K562 (cell line): ENCODE measurements around the gene KCNAB2. TPM values are rescaled to one million over a fixed set of nuclear protein-coding genes. Genes with fewer than 3 reads are reported as not detected.

Experiments
- ATAC-seq: fragments of 200-7000 bp; cut with Tn5 transposase; 3 replicates; pipeline ENCODE4 v1.9.1; 2020; ENCODE audit warnings: moderate library complexity
- BruUV-seq: library from RNA; stranded (reverse); fragments of 400-500 nt; replicated peaks from 2 replicates; lab custom pipeline; 2021; lab: Mats Ljungman, UMichigan
- CTCF ChIA-PET: fragments of 300-600 bp; formaldehyde crosslinking; extraction: SDS; loops from one replicate; lab custom pipeline; 2021; ENCODE audit warnings: low intra/inter-chr PET ratio; lab: Yijun Ruan, JAX
- POLR2A ChIA-PET: fragments of 300-600, 350-650 bp; sonication (Branson Sonifier 250); formaldehyde crosslinking; extraction: SDS; loops from one replicate; lab custom pipeline; 2021; ENCODE audit warnings: antibody characterized with exemption, inconsistent platforms; lab: Yijun Ruan, JAX
- DNase-seq, 4 experiments: peaks; one replicate each; pipeline versions ENCODE4 v3.0.0 to v3.0.0-alpha.2; 2011 to 2018; ENCODE audit warnings: low spot score in 3 of 4, mixed read lengths in 3 of 4; ENCODE audit errors: extremely low read depth in 1 of 4
- FAIRE-seq: peaks from 2 replicates; lab custom pipeline; 2011; peaks lifted over from hg19 to GRCh38; lab: Jason Lieb, UNC
- H2AFZ ChIP-seq: 2 replicates; pipeline ENCODE4 v1.6.0; 2011; ENCODE audit warnings: low read depth, low read length, control low read depth, inconsistent platforms
- H3K27ac ChIP-seq: fragments of 200-600 bp; 3 replicates; pipeline ENCODE4 v1.8.0; 2011; ENCODE audit warnings: low read depth, mild to moderate bottlenecking, control low read depth, inconsistent platforms, low read length, moderate library complexity, mixed read lengths; ENCODE audit errors: extremely low read depth
- H3K27me3 ChIP-seq, 2 experiments: fragments of 300-600 bp in 1 of 2; 2 replicates in 1 of 2; 3 replicates in 1 of 2; pipeline versions ENCODE4 v1.6.0 to v1.8.0; 2011; ENCODE audit warnings: inconsistent platforms in 2 of 2, low read length in 2 of 2, mild to moderate bottlenecking in 1 of 2, mixed read lengths in 1 of 2, moderate library complexity in 1 of 2; ENCODE audit not compliant: control insufficient read depth in 2 of 2, insufficient read depth in 2 of 2
- H3K36me3 ChIP-seq: fragments of 300-600 bp; 3 replicates; pipeline ENCODE4 v1.8.0; 2011; ENCODE audit warnings: mild to moderate bottlenecking, low read length, inconsistent platforms; ENCODE audit not compliant: control insufficient read depth, insufficient read depth
- H3K4me1 ChIP-seq, 2 experiments: fragments of 200-600 bp in 1 of 2; replicated peaks in 1 of 2; 2 replicates in 1 of 2; 3 replicates in 1 of 2; pipeline versions ENCODE4 v1.5.1 to v1.8.0; 2011; ENCODE audit warnings: inconsistent platforms in 2 of 2, low read length in 2 of 2, mild to moderate bottlenecking in 1 of 2, mixed read lengths in 1 of 2, moderate library complexity in 1 of 2; ENCODE audit not compliant: control insufficient read depth in 2 of 2, insufficient read depth in 2 of 2
- H3K4me2 ChIP-seq: 2 replicates; pipeline ENCODE4 v1.6.1; 2011; ENCODE audit warnings: low read length, control low read depth, inconsistent platforms, mixed read lengths; ENCODE audit not compliant: insufficient read depth
- H3K4me3 ChIP-seq: fragments of 200-600 bp; sonication (generic), shearing (Covaris generic); 2 replicates; pipeline ENCODE4 v1.5.1; 2016; ENCODE audit warnings: control low read depth, inconsistent platforms
- H3K79me2 ChIP-seq: fragments of 200-600 bp; 3 replicates; pipeline ENCODE4 v1.8.0; 2011; ENCODE audit warnings: low read length, inconsistent platforms; ENCODE audit not compliant: control insufficient read depth, insufficient read depth
- H3K9ac ChIP-seq, 2 experiments: 2 replicates each; pipeline versions ENCODE4 v1.6.0 to v1.6.1; 2011; ENCODE audit warnings: low read depth in 2 of 2, low read length in 2 of 2, control low read depth in 1 of 2, inconsistent platforms in 1 of 2, mild to moderate bottlenecking in 1 of 2, mixed read lengths in 1 of 2; ENCODE audit not compliant: insufficient read depth in 1 of 2
- H3K9me1 ChIP-seq: one replicate; pipeline ENCODE4 v1.6.0; 2011; ENCODE audit warnings: inconsistent platforms, mild to moderate bottlenecking, low read length, moderate library complexity; ENCODE audit not compliant: control insufficient read depth, insufficient read depth
- H3K9me3 ChIP-seq: replicated peaks from 2 replicates; pipeline ENCODE4 v1.5.1; 2011; ENCODE audit warnings: low read depth, low read length, inconsistent platforms; ENCODE audit not compliant: control insufficient read depth, insufficient read depth
- H4K20me1 ChIP-seq: replicated peaks from 2 replicates; pipeline ENCODE4 v1.6.1; 2011; ENCODE audit warnings: low read length, inconsistent platforms, mixed read lengths; ENCODE audit not compliant: control insufficient read depth, insufficient read depth
- ARID2 ChIP-seq: fragments of 450-650 bp; IDR thresholded peaks from 2 replicates; pipeline ENCODE4 v1.6.1; 2017; ENCODE audit warnings: antibody characterized with exemption, mild to moderate bottlenecking
- CREM ChIP-seq: IDR thresholded peaks from 2 replicates; pipeline ENCODE4 v1.6.1; 2014; ENCODE audit warnings: antibody characterized with exemption, low read depth
- EWSR1 ChIP-seq: fragments of 450-650 bp; IDR thresholded peaks from 2 replicates; pipeline ENCODE4 v1.6.1; 2018; ENCODE audit warnings: borderline replicate concordance, mild to moderate bottlenecking, low read depth, moderate library complexity; ENCODE audit not compliant: partially characterized antibody
- HDAC3 ChIP-seq: fragments of 450-650 bp; IDR thresholded peaks from 2 replicates; pipeline ENCODE4 v1.6.1; 2018; ENCODE audit warnings: borderline replicate concordance, mild to moderate bottlenecking, moderate library complexity; ENCODE audit not compliant: partially characterized antibody
- MAFG ChIP-seq: fragments of 450-650 bp; conservative IDR thresholded peaks from 2 replicates; pipeline ENCODE4 v1.6.1; 2016; ENCODE audit warnings: missing genetic modification characterization, missing compliant biosample characterization
- ZBTB11 ChIP-seq, 3 experiments: fragments of 200-800 bp in 1 of 3; fragments of 250-450 bp in 1 of 3; fragments of 450-650 bp in 1 of 3; sonication (Bioruptor Pico) in 1 of 3; sonication (Bioruptor generic) in 1 of 3; formaldehyde crosslinking in 1 of 3; IDR thresholded peaks; 2 replicates each; pipeline versions ENCODE4 v1.6.1 to v1.8.0; 2016 to 2022; ENCODE audit warnings: mild to moderate bottlenecking in 2 of 3, missing genetic modification characterization in 2 of 3, missing compliant biosample characterization in 1 of 3, moderate library complexity in 1 of 3
- ZNF318 ChIP-seq, 2 experiments: fragments of 450-650 bp; IDR thresholded peaks; 2 replicates each; pipeline ENCODE4 v1.6.1; 2016; ENCODE audit warnings: mild to moderate bottlenecking in 2 of 2, borderline replicate concordance in 1 of 2, low read depth in 1 of 2, moderate library complexity in 1 of 2
- ZNF449 ChIP-seq: fragments of 250-450 bp; sonication (Bioruptor Pico); IDR thresholded peaks from 2 replicates; pipeline ENCODE4 v1.8.0; 2022; ENCODE audit warnings: moderate library complexity, mild to moderate bottlenecking, inconsistent platforms
- WGBS: fragments of 100-300 bp; shearing (Covaris generic); methylation state at CpG from one replicate; pipeline ENCODE4 v1.1.6; 2016; ENCODE audit warnings: low coverage, mixed read lengths; ENCODE audit not compliant: insufficient coverage; ENCODE audit errors: missing lambda C conversion rate; 5-methylcytosine and 5-hydroxymethylcytosine counted together
- in situ Hi-C: fragments of 300-500 bp; cut with MboI; formaldehyde crosslinking; loops from 4 replicates; pipeline ENCODE4 v1.15.0; 2018; ENCODE audit warnings: inconsistent platforms, mixed read lengths
- intact Hi-C: fragments of 100-400 bp; cut with micrococcal nuclease; formaldehyde crosslinking; loops from 2 replicates; pipeline ENCODE4 v1.14.2; 2022
- polyA plus RNA-seq, 8 experiments: library from polyadenylated mRNA; depleted of rRNA in 4 of 8; stranded (reverse) in 5 of 8; unstranded in 3 of 8; fragments of >200 nt; fragmentation: Nextera tagmentation in 2 of 8; fragmentation: Illumina TruSeq in 1 of 8; extraction: Ambion mirVana in 2 of 8; extraction: Trizol in 1 of 8; gene quantifications; 2 replicates each; pipeline versions ENCODE4 v1.2.1 to v1.2.3, GENCODE V29; 2011 to 2014; ENCODE audit warnings: inconsistent platforms in 1 of 8, missing spikeins in 1 of 8
- total RNA-seq, 7 experiments: library from RNA; depleted of rRNA in 6 of 7; stranded (reverse); fragments of >200 nt in 6 of 7; fragmentation: Illumina TruSeq in 2 of 7; extraction: Trizol in 2 of 7; gene quantifications; 2 replicates each; pipeline versions ENCODE4 v1.2.1 to v1.2.3, GENCODE V29; 2011 to 2021; ENCODE audit warnings: low replicate concordance in 1 of 7

KCNAB2 gene
- total and polyA plus RNA-seq, 9 of the 15 experiments (the other 6 are each of a cell fraction or from before 2014, with no cell fraction given), result 1.8 to 15.8 (median 7.1) TPM

- in situ Hi-C loops (no loop called here), intact Hi-C loops (no loop called here)
- H3K27me3 ChIP-seq, result peaks cover 0 to 5% of the 10 kb centered on the region in 2 experiments; a peak in 2 of 5 replicates
- H4K20me1 ChIP-seq, result peaks cover 53% of the 10 kb centered on the region
- FAIRE-seq, result no peak
- H3K4me2 ChIP-seq, result no peak overlapping the region
- POLR2A ChIA-PET, result no interaction called here
- WGBS, result 87% methylated on average over 5 of the region's 5 CpGs
- CTCF ChIA-PET, result no interaction called here
- no peak overlapping the region for H3K9ac ChIP-seq
- peaks cover 0 to 27% of the 10 kb centered on the region in 2 experiments; a peak in 2 of 5 replicates for H3K4me1 ChIP-seq
- no peak for DNase-seq
- no peaks in the 10 kb centered on the region for H3K36me3 ChIP-seq
- no peaks in the 10 kb centered on the region for H3K9me3 ChIP-seq
- BruUV-seq, result no TSS peak
- no peak overlapping the region for H3K4me3 ChIP-seq
- ATAC-seq, result no peak
- H2AFZ ChIP-seq, result no peak overlapping the region
- no peaks in the 10 kb centered on the region for H3K9me1 ChIP-seq
- H3K27ac ChIP-seq, result no peak overlapping the region
- no peaks in the 10 kb centered on the region for H3K79me2 ChIP-seq
- TF ChIP-seq ZNF449 (CRISPR knock-in tag) (no peak), ZBTB11 (CRISPR knock-in tag; IDR thresholded peaks at IDR 0.05) (no peak), MAFG (tag) (no peak), HDAC3 (no peak), ZNF318 (IDR thresholded peaks at IDR 0.05; ENCODE audit: borderline replicate concordance in 1 of 2, low read depth in 1 of 2) (no peak), CREM (no peak), ARID2 (no peak), EWSR1 (no peak)
These were observed 16.3 kb upstream of the KCNAB2 start for GRCh38 chr1:6029351-6029750.
